GM18870 (cell line): ENCODE results near the gene OR10H5.
"Not testable (repeated sequence)": the region's sequence is repeated elsewhere in the genome, so short reads cannot be mapped to it uniquely, and the experiment has no call there.

ENCODE experiments used
- ATAC-seq: cut with Tn5 transposase; IDR thresholded peaks from one replicate; pipeline ENCODE4 v1.9.1; 2021; ENCODE audit warnings: moderate library complexity; ENCODE audit not compliant: unreplicated experiment

Gene OR10H5

GRCh38 chr19:15811476-15811875 is 24.0 kb downstream of the OR10H5 start:
- ATAC-seq, result no peak

DNA sequence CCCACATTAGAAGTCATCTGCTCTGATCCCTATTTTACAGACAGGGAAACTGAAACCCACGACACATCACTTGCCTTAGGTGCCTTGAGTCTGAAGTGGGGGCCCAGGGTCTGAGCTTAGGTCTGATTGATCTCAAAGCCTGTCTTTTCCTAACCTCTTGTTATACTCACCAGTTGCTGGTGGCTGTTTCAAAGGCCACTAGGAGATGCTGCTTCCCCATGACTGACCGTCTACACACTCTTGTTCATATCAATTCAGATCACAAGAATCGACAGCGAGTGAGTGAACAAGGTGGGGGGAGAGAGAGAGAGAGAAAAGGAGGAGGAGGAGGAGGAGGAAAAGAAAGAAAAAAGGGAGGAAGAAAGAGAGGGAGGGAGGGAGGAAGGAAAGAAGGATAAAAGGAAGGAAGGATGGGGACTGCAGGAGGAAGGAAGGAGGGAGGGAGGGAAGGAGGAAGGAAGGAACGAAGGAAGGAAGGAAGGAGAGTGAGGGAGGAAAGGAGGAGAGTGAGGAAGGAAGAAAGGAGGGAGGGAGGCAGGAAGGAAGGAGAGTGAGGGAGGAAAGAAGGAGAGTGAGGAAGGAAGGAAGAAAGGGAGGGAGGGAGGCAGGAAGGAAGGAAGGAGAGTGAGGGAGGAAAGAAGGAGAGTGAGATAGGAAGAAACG is 24.7 kb downstream of the OR10H5 start:
- no peak for ATAC-seq

DNA sequence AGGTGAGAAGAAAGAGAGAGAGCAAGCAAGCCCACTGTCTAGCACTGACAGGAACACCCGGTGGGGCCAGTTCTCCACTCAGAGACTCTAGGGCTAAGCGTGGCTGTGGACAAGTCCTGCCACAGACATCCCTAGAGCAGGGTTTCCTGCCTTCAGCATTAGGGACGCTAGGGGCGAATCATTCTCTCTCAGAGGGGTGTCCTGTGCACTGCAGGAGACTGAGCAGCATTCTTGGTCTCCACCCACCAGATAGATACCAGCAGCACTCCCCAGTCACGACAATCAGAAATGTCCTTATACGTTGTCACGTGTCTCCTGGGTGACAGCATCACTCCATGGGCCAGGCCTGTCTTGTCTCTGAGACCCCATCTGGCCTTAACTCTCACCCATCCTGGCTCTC is 26.5 kb downstream of the OR10H5 start:
- no peak for ATAC-seq

GRCh38 chr19:15815306-15815705 is 27.8 kb downstream of the OR10H5 start, which contains the start of gene OR10H1:
OR10H1 (minus strand) TSS chr19:15815664; CDS start chr19:15808037, 7,627 bp downstream.
- ATAC-seq, result no peak

GRCh38 chr19:15820646-15821045 is 33.2 kb downstream of the OR10H5 start:
- ATAC-seq, result no peak

DNA sequence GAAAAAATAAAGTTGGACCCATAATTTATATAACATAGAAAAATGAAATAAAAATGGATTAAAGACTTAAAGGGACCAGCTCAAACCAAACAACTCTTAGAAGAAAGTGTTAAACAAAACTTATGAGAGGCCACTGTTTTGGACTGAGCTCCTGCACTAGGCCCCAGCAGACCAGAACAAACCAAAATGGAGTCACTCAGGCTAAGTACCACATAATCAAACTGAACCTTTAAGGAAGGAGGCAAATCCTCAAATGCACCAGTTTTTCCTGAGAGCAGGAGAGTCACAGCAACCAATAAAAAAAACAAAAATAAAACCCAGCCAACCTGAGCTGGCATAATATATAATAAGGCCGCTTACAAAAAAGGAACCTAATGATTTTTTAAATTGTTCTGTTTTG is 38.3 kb downstream of the OR10H5 start:
- ATAC-seq, result no peak

DNA sequence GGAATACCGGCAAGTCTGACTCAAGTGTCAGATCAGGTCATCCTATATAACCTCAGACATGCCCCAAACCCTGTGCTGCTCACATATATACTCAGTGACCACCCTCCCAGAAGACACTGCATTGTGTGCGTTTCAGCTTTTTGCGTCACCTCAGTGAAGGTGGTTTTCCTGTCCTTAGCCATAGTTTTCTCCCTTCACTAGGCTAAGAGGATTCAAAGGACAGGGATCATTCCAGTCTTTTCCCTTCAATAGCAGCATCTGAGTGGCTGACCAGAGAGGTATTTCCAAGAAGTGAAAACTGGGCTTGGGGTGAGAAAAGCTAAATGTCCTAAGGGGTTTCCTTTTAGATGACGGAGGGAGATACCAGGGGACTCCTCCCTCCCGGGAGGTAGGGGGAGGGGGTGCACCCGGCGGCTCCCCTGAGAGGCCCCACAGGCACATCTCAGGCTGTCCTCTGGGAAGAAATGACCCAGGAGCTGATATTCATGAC is 40.7 kb downstream of the OR10H5 start:
- no peak for ATAC-seq

- ATAC-seq, result not testable (repeated sequence)
Measured at GRCh38 chr19:15828611-15829305, 41.3 kb downstream of the OR10H5 start.

- ATAC-seq, result no peak
Measured at GRCh38 chr19:15829306-15829698, 41.8 kb downstream of the OR10H5 start.

GRCh38 chr19:15829786-15830185 is 42.3 kb downstream of the OR10H5 start:
- no peak for ATAC-seq

DNA sequence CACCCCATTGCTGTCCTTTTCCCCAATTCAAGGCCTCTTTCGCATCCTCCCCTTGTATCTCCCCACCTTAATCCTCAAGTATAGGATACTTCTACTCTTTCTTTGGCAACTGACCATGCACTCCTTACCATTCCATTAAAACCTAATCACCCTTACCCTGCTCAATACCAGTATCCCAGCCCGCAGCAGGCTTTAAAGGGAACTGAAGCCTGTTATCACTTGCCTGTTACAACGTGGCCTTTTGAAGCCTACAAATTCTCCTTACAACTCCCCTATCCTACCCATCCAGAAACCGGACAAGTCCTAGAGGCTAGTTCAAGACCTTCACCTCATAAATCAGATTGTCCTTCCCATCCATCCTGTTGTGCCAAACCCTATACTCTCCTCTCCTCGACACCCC is 44.2 kb downstream of the OR10H5 start:
- no peak for ATAC-seq

GRCh38 chr19:15834232-15834631 is 46.8 kb downstream of the OR10H5 start:
- ATAC-seq, result not testable (repeated sequence)

DNA sequence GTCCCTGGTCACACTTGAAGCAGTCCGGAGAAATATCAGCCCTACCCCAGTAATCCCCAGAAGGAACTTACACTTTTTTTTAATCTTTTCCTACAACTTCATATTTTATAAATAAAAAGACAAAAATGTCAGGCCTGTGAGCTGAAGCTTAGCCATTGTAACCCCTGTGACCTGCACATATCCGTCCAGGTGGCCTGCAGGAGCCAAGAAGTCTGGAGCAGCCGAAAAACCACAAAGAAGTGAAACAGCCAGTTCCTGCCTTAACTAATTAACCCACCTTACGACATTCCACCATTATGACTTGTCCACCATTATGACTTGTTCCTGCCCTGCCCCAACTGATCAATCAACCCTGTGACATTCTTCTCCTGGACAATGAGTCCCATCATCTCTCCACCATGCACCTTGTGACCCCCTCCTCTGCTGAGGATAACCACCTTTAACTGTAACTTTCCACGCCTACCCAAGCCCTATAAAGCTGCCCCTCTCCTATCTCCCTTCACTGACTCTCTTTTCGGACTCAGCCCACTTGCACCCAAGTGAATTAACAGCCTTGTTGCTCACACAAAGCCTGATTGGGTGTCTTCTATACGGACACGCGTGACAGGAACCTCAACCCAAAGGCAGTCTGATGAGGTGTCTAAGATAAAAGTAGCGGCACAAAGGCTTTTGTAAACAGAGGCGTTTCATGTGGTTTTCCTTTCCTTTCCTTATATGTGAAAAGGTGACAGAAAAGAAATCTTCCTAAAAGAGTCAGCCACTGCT is 48.3 kb downstream of the OR10H5 start:
- not testable (repeated sequence) for ATAC-seq

DNA sequence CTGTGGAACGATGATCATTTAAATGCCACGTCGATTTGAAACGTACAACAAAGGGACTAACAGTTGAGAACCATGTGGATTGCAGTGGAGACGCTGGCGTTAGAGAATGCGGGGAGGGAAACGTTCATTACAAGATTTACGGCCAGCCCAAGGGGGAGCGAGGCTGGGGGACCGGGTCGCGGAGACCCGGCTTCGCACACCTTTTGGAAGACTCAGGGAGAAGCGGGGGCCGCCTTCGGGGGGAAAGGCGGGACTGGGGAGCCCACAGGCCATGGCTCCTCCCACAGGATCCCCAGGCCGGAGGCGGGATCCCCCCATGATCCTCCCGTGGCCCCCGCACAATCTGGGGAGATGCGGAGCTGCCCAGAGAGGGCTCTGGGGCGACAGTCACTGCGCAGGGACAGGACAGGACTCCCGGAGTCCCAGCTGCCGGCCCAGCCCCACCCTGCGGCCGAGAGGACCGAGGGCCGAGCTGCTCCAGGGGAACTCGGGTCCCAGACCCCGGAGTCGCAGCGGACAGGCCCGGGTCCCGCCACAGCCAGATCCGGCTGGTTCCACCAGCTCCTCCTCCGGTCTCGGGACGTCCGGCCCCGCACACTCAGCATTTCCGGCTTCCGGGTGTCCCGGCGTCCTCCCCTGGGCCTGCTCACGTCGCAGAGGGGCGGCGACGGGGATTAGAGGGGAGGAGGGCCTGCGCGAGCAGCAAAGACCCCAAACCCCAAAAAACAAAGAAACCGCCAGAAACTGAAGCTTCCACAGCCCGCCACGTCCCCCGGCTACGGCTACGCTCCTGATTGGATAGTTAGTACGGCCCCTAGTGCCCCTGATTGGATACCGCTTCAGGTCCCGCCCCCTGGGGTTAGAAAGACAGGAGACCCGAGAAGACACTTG is 49.1 kb downstream of the OR10H5 start:
- peak; percentile 93 for ATAC-seq

- ATAC-seq, result no peak
Measured at GRCh38 chr19:15837221-15837731, 49.8 kb downstream of the OR10H5 start.

GRCh38 chr19:15838351-15838750 is 50.9 kb downstream of the OR10H5 start:
- no peak for ATAC-seq

DNA sequence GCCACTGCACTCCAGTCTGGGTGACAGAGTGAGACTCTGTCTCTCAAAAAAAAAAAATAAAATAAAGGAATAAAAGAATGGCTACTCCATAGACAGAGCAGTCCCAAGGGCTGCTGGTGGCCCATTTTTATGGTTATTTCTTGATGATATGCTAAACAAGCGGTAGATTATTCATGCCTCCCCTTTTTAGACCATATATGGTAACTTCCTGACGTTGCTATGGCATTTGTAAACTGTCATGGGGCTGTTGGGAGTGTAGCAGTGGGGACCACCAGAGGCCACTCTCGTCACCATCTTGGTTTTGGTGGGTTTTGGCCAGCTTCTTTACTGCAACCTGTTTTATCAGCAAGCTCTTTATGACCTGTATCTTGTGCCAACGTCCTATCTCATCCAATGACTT is 52.4 kb downstream of the OR10H5 start:
- ATAC-seq, result not testable (repeated sequence)

DNA sequence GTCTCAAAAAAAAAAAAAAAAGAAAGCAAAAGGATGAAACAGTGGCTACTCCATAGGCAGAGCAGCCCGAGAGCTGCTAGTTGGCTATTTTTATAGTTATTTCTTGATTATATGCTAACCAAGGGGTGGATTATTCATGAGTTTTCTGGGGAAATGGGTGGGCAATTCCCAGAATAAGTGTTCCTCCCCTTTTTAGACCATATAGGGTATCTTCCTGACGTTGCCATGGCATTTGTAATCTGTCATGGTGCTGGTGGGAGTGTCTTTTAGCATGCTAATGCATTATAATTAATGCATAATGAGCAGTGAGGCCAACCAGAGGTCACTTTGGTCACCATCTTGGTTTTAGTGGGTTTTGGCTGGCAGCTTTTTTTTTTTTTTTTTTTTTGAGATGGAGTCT is 53.4 kb downstream of the OR10H5 start:
- ATAC-seq, result no peak

DNA sequence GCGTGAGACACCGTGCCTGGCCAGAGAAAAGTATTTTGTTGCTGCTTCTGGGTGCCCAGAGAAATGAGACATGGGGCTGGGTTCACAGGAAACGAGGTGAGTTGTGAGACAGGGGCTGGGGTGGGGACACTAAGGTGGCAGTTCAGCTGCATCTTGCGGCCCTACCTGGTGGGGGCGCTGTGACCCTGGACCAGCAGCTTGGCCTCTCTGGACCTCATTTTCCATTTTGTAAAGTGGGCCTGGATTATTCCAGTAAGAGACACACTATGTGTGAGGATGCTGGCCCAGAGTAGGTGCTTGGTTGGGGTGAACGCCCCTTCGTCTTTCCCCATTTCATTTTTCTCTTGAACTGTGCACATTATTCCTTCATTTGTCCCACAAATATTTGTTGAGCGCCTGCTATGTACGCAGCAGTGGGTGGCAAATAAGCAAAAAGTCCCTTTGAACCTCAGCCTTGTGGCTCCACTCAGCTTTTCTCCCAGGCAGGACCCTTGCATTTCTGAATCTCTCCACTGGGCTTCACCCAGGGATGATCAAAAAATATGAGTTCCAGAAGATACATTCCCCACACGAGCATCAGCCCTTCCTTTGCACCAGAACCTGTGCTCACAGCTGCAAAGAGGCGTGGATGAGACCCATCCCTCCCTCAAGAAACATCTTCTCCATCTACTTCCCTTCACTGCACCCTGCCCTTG is 54.6 kb downstream of the OR10H5 start:
- no peak for ATAC-seq
